PC-9 (cell line): ENCODE measurements around the gene MICAL3.

ENCODE experiments used
- EZH2 ChIP-seq: fragments of 200-600 bp; sonication (generic); IDR thresholded peaks from 2 replicates; pipeline ENCODE4 v1.8.0; 2017; ENCODE audit warnings: antibody characterized with exemption, low read depth
- TF ChIP-seq, protein P1 (sequence below): fragments of 200-600 bp; sonication (generic); conservative IDR thresholded peaks from 2 replicates; pipeline ENCODE4 v1.6.1; 2017; ENCODE audit warnings: mixed run types, antibody characterized with exemption, mild to moderate bottlenecking, moderate library complexity

DNA sequence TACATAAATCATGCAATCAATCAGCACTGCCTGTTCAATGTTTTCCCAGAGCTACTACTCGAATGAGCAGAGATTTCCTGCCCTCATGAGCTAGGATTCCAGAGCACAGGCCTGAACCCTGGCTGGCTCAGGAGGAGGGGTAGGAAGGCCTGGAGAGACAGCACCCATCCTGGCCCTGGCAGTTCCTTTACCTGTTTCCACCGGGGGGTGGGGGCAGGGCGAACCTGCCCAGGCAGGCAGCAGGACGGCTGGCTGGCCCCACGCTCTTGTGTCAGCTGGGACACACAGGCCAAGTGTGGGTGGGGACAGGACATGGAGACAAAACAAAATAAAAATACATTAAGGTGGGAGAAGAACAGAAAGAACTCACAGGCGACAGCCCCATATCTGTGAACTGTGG lies 140.3 kb downstream of the MICAL3 start:
- TF ChIP-seq, protein P1, sequence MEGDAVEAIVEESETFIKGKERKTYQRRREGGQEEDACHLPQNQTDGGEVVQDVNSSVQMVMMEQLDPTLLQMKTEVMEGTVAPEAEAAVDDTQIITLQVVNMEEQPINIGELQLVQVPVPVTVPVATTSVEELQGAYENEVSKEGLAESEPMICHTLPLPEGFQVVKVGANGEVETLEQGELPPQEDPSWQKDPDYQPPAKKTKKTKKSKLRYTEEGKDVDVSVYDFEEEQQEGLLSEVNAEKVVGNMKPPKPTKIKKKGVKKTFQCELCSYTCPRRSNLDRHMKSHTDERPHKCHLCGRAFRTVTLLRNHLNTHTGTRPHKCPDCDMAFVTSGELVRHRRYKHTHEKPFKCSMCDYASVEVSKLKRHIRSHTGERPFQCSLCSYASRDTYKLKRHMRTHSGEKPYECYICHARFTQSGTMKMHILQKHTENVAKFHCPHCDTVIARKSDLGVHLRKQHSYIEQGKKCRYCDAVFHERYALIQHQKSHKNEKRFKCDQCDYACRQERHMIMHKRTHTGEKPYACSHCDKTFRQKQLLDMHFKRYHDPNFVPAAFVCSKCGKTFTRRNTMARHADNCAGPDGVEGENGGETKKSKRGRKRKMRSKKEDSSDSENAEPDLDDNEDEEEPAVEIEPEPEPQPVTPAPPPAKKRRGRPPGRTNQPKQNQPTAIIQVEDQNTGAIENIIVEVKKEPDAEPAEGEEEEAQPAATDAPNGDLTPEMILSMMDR: no peak
- TF ChIP-seq EZH2: no peak
